ENCODE data around the gene BAHD1.
A peak's percentile ranks its signal among the peaks of the same experiment; 100 is the strongest.

BAHD1 gene

GRCh38 chr15:40495516-40495915 lies 54.8 kb downstream of the BAHD1 start:
- DNase-seq (ENCODE audit: low read depth, low spot score): no peak

- no peak for DNase-seq (ENCODE audit: low read depth, low spot score)
Measured at GRCh38 chr15:40498418-40498817, 57.7 kb downstream of the BAHD1 start.

- DNase-seq (ENCODE audit: low read depth, low spot score): no peak
Measured at GRCh38 chr15:40498891-40499290, 58.1 kb downstream of the BAHD1 start.

- DNase-seq (ENCODE audit: low read depth, low spot score): no peak
Measured at GRCh38 chr15:40499931-40500330, 59.2 kb downstream of the BAHD1 start.

GRCh38 chr15:40500568-40501330 lies 60.0 kb downstream of the BAHD1 start:
- no peak for DNase-seq (ENCODE audit: low read depth, low spot score)

GRCh38 chr15:40501487-40501886 lies 60.7 kb downstream of the BAHD1 start:
- no peak for DNase-seq (ENCODE audit: low read depth, low spot score)

GRCh38 chr15:40506964-40507571 lies 66.3 kb downstream of the BAHD1 start:
- DNase-seq (ENCODE audit: low read depth, low spot score): peak; percentile 35

GRCh38 chr15:40508216-40508615 lies 67.5 kb downstream of the BAHD1 start:
- DNase-seq (ENCODE audit: low read depth, low spot score): no peak

- no peak for DNase-seq (ENCODE audit: low read depth, low spot score)
Measured at GRCh38 chr15:40510201-40510600, 69.4 kb downstream of the BAHD1 start.

- no peak for DNase-seq (ENCODE audit: low read depth, low spot score)
Measured at GRCh38 chr15:40511093-40511471, 70.3 kb downstream of the BAHD1 start.

- no peak for DNase-seq (ENCODE audit: low read depth, low spot score)
Measured at GRCh38 chr15:40511472-40512133, 70.8 kb downstream of the BAHD1 start.

- DNase-seq (ENCODE audit: low read depth, low spot score): no peak
Measured at GRCh38 chr15:40512440-40512839, 71.7 kb downstream of the BAHD1 start.

GRCh38 chr15:40513609-40514008 lies 72.9 kb downstream of the BAHD1 start:
- DNase-seq (ENCODE audit: low read depth, low spot score): no peak

GRCh38 chr15:40516322-40516721 lies 75.6 kb downstream of the BAHD1 start:
- DNase-seq (ENCODE audit: low read depth, low spot score): no peak
